ENCODE measurements around the gene SLC38A2.

The SLC38A2 gene

GRCh38 chr12:46383654-46384450 is 11.3 kb upstream of the SLC38A2 start:
- peak overlapping the region; percentile 89 for H3K4me3 ChIP-seq (ENCODE audit: low read length)
- WGBS = under 1% methylated on average over 47 of the region's 47 CpGs
- H3K9me3 ChIP-seq (ENCODE audit: insufficient read depth, low read depth, low read length) = no peaks in the 10 kb centered on the region
- peak overlapping the region; percentile 99 for H3K27ac ChIP-seq (ENCODE audit: low read depth, low read length)
- peak overlapping the region; percentile 96 for H3K9ac ChIP-seq (ENCODE audit: low read depth, low read length)
- H3K27me3 ChIP-seq (ENCODE audit: insufficient read depth, low read length) = no peaks in the 10 kb centered on the region
- H3K36me3 ChIP-seq (ENCODE audit: insufficient read depth, low read length) = peaks cover 10% of the 10 kb centered on the region
- H3K4me1 ChIP-seq (ENCODE audit: insufficient read depth, low read length) = peaks cover 61% of the 10 kb centered on the region

- Histone ChIP-seq H3K36me3 (ENCODE audit: insufficient read depth, low read length) (peaks cover 3% of the 10 kb centered on the region; the same call in 1 of the 2 replicates), H3K9ac (ENCODE audit: low read depth, low read length) (peak overlapping the region; percentile 96), H3K4me3 (ENCODE audit: low read length) (peak overlapping the region; percentile 89), H3K27ac (ENCODE audit: low read depth, low read length) (peak overlapping the region; percentile 99), H3K9me3 (ENCODE audit: insufficient read depth, low read depth, low read length) (no peaks in the 10 kb centered on the region), H3K4me1 (ENCODE audit: insufficient read depth, low read length) (peaks cover 63% of the 10 kb centered on the region), H3K27me3 (ENCODE audit: insufficient read depth, low read length) (no peaks in the 10 kb centered on the region)
- under 1% methylated on average over 74 of the region's 74 CpGs for WGBS
These were observed 10.5 kb upstream of the SLC38A2 start for GRCh38 chr12:46382964-46383653.

GRCh38 chr12:46382408-46382963 is 9.9 kb upstream of the SLC38A2 start:
- 65% methylated on average over 16 of the region's 16 CpGs for WGBS
- Histone ChIP-seq H3K4me1 (ENCODE audit: insufficient read depth, low read length) (peaks cover 59% of the 10 kb centered on the region), H3K9ac (ENCODE audit: low read depth, low read length) (peak overlapping the region; percentile 96), H3K9me3 (ENCODE audit: insufficient read depth, low read depth, low read length) (no peaks in the 10 kb centered on the region), H3K36me3 (ENCODE audit: insufficient read depth, low read length) (no peaks in the 10 kb centered on the region), H3K27ac (ENCODE audit: low read depth, low read length) (peak overlapping the region; percentile 99), H3K4me3 (ENCODE audit: low read length) (peak overlapping the region; percentile 89), H3K27me3 (ENCODE audit: insufficient read depth, low read length) (no peaks in the 10 kb centered on the region)

DNA sequence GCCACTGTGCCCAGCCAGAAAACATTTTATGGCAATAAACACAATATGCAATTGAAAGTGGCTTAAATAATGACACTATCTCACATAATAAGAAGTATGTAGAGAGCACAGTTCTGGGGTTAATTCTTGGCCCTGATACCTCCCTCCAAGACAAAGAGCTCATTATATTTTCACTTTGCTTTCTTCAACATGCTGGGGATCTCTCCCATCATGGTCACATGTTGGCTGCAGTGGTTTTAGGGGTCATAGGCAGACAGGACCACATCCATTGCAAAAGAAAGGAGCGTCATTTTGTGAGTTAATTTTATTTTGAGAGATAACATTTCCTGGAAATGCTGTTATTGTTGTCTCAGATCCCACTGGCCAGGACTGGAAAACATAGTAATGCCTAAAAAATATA is 8.3 kb upstream of the SLC38A2 start:
- peaks cover 43% of the 10 kb centered on the region for H3K4me1 ChIP-seq (ENCODE audit: insufficient read depth, low read length)
- 85% methylated on average over 1 of the region's 1 CpG for WGBS
- H3K27ac ChIP-seq (ENCODE audit: low read depth, low read length) = no peak overlapping the region
- H3K36me3 ChIP-seq (ENCODE audit: insufficient read depth, low read length) = no peaks in the 10 kb centered on the region
- H3K27me3 ChIP-seq (ENCODE audit: insufficient read depth, low read length) = no peaks in the 10 kb centered on the region
- H3K9me3 ChIP-seq (ENCODE audit: insufficient read depth, low read depth, low read length) = no peaks in the 10 kb centered on the region
- H3K9ac ChIP-seq (ENCODE audit: low read depth, low read length) = no peak overlapping the region
- no peak overlapping the region for H3K4me3 ChIP-seq (ENCODE audit: low read length)

DNA sequence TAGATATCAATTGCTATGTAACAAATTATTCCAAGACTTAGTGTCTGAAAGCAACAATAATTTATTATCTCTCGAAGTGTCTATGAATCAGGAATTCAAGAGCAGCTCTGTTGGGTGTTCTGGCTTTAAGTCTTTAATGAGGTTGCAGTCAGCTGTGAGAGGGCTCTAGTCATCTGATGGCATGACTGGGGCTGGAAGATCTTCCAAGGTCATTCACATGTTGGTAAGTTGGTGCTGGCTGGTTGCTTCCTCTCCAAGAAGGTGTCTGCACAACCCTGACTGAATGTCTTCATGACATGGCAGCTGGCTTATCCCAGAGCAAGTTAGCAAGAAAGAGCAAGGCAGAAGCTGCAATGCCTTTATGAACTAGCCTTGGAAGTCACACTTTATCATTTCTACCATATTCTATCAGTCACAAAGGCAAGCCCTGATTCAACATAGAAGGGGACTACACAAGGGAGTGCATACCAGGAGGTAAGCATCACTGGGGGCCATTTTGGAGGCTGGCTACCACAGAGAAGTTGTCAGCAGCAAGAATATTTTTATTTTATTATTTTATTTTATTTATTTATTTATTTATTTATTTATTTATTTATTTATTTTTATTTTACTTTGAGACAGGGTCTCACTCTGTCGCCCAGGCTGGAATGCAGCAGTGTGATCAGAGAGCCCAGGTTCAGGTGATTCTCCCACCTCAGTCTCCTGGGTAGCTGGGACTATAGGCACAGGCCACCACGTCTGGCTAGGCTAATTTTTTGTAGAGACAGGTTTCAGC is 7.6 kb upstream of the SLC38A2 start:
- no peak overlapping the region for H3K27ac ChIP-seq (ENCODE audit: low read depth, low read length)
- no peaks in the 10 kb centered on the region for H3K36me3 ChIP-seq (ENCODE audit: insufficient read depth, low read length)
- 95% methylated on average over 3 of the region's 3 CpGs for WGBS
- H3K27me3 ChIP-seq (ENCODE audit: insufficient read depth, low read length) = no peaks in the 10 kb centered on the region
- peaks cover 36% of the 10 kb centered on the region for H3K4me1 ChIP-seq (ENCODE audit: insufficient read depth, low read length)
- no peaks in the 10 kb centered on the region for H3K9me3 ChIP-seq (ENCODE audit: insufficient read depth, low read depth, low read length)
- no peak overlapping the region for H3K4me3 ChIP-seq (ENCODE audit: low read length)
- H3K9ac ChIP-seq (ENCODE audit: low read depth, low read length) = no peak overlapping the region

DNA sequence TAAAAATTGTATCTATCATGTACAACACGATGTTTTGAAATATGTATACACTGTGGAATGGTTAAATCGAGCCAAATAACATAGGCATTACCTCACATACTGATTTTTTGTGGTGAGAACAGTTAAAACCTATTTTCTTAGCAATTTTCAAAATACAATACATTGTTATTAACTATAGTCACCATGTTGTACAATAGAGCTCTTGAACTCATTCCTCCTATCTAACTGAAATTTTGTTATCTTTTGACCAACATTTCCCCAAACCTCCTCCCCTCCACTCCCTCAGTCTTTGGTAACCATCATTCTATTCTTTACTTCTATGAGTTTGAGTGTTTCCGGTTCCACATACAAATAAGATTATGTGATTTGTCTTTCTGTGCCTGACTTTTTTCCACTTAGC is 6.8 kb upstream of the SLC38A2 start:
- Histone ChIP-seq H3K27me3 (ENCODE audit: insufficient read depth, low read length) (no peaks in the 10 kb centered on the region), H3K36me3 (ENCODE audit: insufficient read depth, low read length) (no peaks in the 10 kb centered on the region), H3K9ac (ENCODE audit: low read depth, low read length) (no peak overlapping the region), H3K27ac (ENCODE audit: low read depth, low read length) (no peak overlapping the region), H3K9me3 (ENCODE audit: insufficient read depth, low read depth, low read length) (no peaks in the 10 kb centered on the region), H3K4me3 (ENCODE audit: low read length) (no peak overlapping the region), H3K4me1 (ENCODE audit: insufficient read depth, low read length) (peaks cover 29% of the 10 kb centered on the region)
- WGBS = 93% methylated on average over 2 of the region's 3 CpGs

- Histone ChIP-seq H3K9ac (ENCODE audit: low read depth, low read length) (no peak overlapping the region), H3K36me3 (ENCODE audit: insufficient read depth, low read length) (no peaks in the 10 kb centered on the region), H3K27ac (ENCODE audit: low read depth, low read length) (peak overlapping the region; percentile 53; the same call in 1 of the 2 replicates), H3K9me3 (ENCODE audit: insufficient read depth, low read depth, low read length) (no peaks in the 10 kb centered on the region), H3K4me3 (ENCODE audit: low read length) (no peak overlapping the region), H3K4me1 (ENCODE audit: insufficient read depth, low read length) (peaks cover 34% of the 10 kb centered on the region), H3K27me3 (ENCODE audit: insufficient read depth, low read length) (no peaks in the 10 kb centered on the region)
- 64% methylated on average over 1 of the region's 1 CpG for WGBS
These were observed 6.0 kb upstream of the SLC38A2 start for GRCh38 chr12:46378530-46378929.

DNA sequence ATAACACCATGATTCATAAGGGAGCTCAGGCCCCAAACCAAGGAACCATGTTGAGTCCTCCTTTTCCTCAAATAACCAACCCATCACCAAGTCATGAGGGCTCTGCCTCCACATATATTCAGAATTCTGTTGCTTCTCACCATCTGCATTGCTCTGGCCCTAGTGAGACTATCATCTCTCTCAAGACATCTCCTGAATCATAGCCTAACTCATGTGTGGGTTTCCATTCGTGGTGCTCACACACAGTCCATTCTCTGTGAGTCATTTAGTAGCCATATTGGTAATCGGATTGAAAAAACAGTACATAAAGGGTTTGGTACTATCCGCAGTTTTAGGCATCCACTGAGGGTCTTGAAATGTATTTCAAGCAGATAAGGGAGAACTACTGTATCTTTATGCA is 5.1 kb upstream of the SLC38A2 start:
- no peak overlapping the region for H3K27ac ChIP-seq (ENCODE audit: low read depth, low read length)
- WGBS = 91% methylated on average over 3 of the region's 3 CpGs
- H3K9ac ChIP-seq (ENCODE audit: low read depth, low read length) = no peak overlapping the region

DNA sequence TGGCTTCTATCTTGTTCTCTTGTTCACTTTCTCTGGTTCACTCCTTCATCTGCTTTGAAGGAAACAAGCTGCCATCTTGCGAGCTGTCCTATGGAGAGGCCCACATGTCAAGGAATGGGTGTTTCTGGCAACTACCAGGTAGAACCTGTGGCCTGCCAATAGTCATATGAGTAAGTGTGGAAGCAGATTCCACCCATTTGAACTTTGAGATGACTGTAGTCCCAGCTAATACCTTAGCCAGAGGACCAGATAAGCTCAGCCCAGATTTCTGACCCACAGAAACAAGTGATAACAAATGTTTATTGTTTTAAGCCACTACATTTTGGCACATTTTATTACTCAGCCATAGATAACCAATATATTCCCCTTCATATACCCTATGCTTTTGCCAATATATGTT is 4.0 kb upstream of the SLC38A2 start:
- Histone ChIP-seq H3K27me3 (ENCODE audit: insufficient read depth, low read length) (no peaks in the 10 kb centered on the region), H3K27ac (ENCODE audit: low read depth, low read length) (no peak overlapping the region), H3K9ac (ENCODE audit: low read depth, low read length) (no peak overlapping the region), H3K4me1 (ENCODE audit: insufficient read depth, low read length) (peaks cover 25% of the 10 kb centered on the region), H3K4me3 (ENCODE audit: low read length) (no peak overlapping the region), H3K36me3 (ENCODE audit: insufficient read depth, low read length) (no peaks in the 10 kb centered on the region), H3K9me3 (ENCODE audit: insufficient read depth, low read depth, low read length) (no peaks in the 10 kb centered on the region)
- 97% methylated on average over 1 of the region's 1 CpG for WGBS

More for the DNA sequence above, 5.1 kb upstream of the SLC38A2 start:
- H3K9me3 ChIP-seq (ENCODE audit: insufficient read depth, low read depth, low read length) = no peaks in the 10 kb centered on the region
- H3K36me3 ChIP-seq (ENCODE audit: insufficient read depth, low read length) = no peaks in the 10 kb centered on the region
- H3K27me3 ChIP-seq (ENCODE audit: insufficient read depth, low read length) = no peaks in the 10 kb centered on the region
- no peak overlapping the region for H3K4me3 ChIP-seq (ENCODE audit: low read length)
- peaks cover 33% of the 10 kb centered on the region for H3K4me1 ChIP-seq (ENCODE audit: insufficient read depth, low read length)

- Histone ChIP-seq H3K36me3 (ENCODE audit: insufficient read depth, low read length) (peaks cover 15% of the 10 kb centered on the region), H3K9ac (ENCODE audit: low read depth, low read length) (no peak overlapping the region), H3K4me3 (ENCODE audit: low read length) (no peak overlapping the region), H3K4me1 (ENCODE audit: insufficient read depth, low read length) (peaks cover 34% of the 10 kb centered on the region), H3K27me3 (ENCODE audit: insufficient read depth, low read length) (no peaks in the 10 kb centered on the region), H3K9me3 (ENCODE audit: insufficient read depth, low read depth, low read length) (no peaks in the 10 kb centered on the region), H3K27ac (ENCODE audit: low read depth, low read length) (no peak overlapping the region)
- WGBS = 90% methylated on average over 4 of the region's 4 CpGs
These were observed 2.1 kb upstream of the SLC38A2 start for GRCh38 chr12:46374711-46375110.

GRCh38 chr12:46374310-46374709 is 1.7 kb upstream of the SLC38A2 start:
- H3K9ac ChIP-seq (ENCODE audit: low read depth, low read length) = no peak overlapping the region
- H3K9me3 ChIP-seq (ENCODE audit: insufficient read depth, low read depth, low read length) = no peaks in the 10 kb centered on the region
- no peaks in the 10 kb centered on the region for H3K27me3 ChIP-seq (ENCODE audit: insufficient read depth, low read length)
- H3K36me3 ChIP-seq (ENCODE audit: insufficient read depth, low read length) = peaks cover 19% of the 10 kb centered on the region
- H3K27ac ChIP-seq (ENCODE audit: low read depth, low read length) = no peak overlapping the region
- H3K4me3 ChIP-seq (ENCODE audit: low read length) = no peak overlapping the region
- peaks cover 36% of the 10 kb centered on the region for H3K4me1 ChIP-seq (ENCODE audit: insufficient read depth, low read length)
- WGBS = 75% methylated on average over 1 of the region's 1 CpG
